Fibroblast of villous mesenchyme (primary cell): Measurements from ENCODE around the gene FLT4. TPM values are rescaled to one million over a fixed set of nuclear protein-coding genes. Genes with fewer than 3 reads are reported as not detected.

ENCODE experiments used
- DNase-seq: peaks from one replicate; pipeline ENCODE4 v3.0.0-alpha.2; 2010; ENCODE audit warnings: low read depth
- H3K4me3 ChIP-seq: 2 replicates; pipeline ENCODE4 v1.5.1; 2011; ENCODE audit warnings: low read depth, mild to moderate bottlenecking, low read length
- total RNA-seq: library from RNA; depleted of rRNA; stranded (reverse); fragments of >200 nt; gene quantifications from 2 replicates; pipeline ENCODE4 v1.2.3, GENCODE V29; 2012
- TF ChIP-seq, protein P1 (sequence below): IDR thresholded peaks from 2 replicates; pipeline ENCODE4 v1.5.1; 2012; ENCODE audit warnings: low read depth, mild to moderate bottlenecking, low read length; ENCODE audit not compliant: insufficient read depth

The FLT4 gene
- total RNA-seq, 1 donor = 0.43 TPM

DNA sequence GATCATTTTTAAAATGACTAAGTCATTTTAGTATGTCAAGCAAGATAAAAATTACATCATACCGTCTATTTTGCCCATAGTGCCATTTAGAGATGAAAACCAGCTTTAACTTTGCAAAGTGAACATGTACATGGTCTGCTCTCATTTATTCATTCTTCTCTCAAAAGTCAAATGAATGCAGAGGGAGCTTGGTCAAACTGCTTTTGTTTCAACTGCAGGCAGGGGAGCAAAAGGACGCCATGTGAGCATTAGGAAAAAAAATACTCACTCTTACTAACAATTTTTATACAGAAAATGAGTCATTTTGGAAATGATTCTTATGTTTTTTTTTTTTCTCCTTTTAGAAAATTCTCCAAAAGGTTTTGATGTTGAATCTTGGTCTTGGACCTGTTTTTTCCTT is 73.8 kb downstream of the FLT4 start:
- no peak overlapping the region for H3K4me3 ChIP-seq
- TF ChIP-seq, protein P1, sequence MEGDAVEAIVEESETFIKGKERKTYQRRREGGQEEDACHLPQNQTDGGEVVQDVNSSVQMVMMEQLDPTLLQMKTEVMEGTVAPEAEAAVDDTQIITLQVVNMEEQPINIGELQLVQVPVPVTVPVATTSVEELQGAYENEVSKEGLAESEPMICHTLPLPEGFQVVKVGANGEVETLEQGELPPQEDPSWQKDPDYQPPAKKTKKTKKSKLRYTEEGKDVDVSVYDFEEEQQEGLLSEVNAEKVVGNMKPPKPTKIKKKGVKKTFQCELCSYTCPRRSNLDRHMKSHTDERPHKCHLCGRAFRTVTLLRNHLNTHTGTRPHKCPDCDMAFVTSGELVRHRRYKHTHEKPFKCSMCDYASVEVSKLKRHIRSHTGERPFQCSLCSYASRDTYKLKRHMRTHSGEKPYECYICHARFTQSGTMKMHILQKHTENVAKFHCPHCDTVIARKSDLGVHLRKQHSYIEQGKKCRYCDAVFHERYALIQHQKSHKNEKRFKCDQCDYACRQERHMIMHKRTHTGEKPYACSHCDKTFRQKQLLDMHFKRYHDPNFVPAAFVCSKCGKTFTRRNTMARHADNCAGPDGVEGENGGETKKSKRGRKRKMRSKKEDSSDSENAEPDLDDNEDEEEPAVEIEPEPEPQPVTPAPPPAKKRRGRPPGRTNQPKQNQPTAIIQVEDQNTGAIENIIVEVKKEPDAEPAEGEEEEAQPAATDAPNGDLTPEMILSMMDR = no peak
- DNase-seq = no peak

DNA sequence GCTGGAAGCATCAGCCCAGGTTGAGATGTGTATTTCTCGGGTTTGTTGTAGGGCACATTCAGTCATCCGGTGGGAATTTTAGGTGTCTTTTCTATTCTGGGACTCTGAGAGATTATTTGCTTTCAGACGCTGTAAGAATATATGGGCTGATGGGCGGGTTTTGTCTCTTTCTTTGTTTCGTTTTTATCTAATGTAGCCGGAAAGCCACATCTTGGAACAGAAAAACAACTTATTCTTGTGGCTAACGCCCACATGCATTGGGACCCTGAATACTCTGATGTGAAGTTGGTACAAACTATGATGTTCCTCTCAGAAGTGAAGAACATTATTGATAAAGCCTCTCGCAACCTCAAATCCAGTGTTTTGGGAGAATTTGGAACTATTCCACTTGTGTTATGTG is 80.5 kb downstream of the FLT4 start:
- DNase-seq = no peak
- TF ChIP-seq, protein P1 = no peak
- no peak overlapping the region for H3K4me3 ChIP-seq

DNA sequence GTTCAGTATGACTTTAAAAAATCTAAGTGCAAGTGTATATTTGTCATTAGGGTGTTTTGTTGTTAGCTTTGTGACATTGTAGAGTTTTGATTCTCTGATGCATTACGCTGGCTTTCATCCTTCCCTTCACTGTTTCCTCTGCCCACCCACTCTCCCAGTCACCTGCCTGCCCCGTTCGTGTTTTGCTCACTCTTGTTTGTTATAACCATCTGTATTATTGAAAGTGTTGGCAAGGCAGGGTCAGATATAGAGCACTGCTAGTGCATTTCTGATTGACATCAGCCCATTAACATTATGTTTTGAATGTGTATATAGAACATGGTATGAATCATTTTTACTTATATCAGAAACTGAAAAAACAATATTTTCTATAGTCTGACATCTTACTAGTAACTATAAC is 85.4 kb downstream of the FLT4 start:
- TF ChIP-seq, protein P1 = no peak
- H3K4me3 ChIP-seq = no peak overlapping the region
- no peak for DNase-seq

DNA sequence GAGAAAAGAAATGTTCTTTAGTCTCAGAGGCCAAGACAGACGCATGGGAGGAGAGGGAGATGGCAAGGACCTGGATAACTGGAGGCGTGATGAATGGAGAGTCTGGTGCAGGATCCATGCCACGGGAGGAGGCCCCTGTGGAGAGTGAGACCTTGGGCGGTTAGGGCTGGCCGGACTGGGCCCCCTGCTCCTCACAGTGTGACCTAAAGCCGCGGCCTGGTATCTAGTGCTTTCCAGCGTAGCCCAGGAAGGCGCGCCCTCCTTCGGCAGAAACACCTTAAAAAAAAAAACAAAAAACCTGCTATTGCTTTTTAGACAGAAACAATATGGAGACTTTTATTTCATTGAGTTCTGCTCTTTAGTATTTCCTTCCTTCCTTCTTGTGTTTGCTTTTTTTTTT is 91.2 kb downstream of the FLT4 start:
- TF ChIP-seq, protein P1 = no peak
- H3K4me3 ChIP-seq = no peak overlapping the region
- no peak for DNase-seq

DNA sequence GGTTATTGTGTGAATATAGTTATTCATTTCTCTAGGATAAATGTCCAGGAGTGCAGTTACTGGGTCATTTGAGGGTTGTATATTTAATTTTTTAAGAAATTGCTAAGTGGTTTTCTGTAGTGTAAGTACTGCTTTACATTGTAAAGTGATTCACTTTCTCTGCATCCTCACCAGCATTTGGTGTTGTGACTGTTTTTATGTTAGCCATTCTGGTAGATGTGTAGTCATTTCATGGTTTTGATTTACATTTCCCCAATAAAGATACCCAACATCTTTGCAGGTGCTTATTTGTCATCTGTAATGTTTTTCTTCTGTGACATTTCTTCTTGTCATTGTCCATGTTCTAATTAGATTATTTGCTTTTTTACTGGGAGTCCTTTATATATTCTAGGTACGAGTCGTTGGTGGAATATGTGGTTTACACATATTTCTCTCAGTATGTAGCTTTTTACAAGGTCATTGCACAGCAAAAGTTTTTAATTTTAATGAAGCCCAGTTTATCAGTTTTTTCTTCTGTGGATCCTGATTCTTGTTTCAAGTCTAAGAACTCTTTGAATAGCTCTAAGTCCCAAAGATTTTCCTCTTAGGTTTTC is 92.1 kb downstream of the FLT4 start:
- no peak for DNase-seq
- no peak overlapping the region for H3K4me3 ChIP-seq
- TF ChIP-seq, protein P1 = no peak

DNA sequence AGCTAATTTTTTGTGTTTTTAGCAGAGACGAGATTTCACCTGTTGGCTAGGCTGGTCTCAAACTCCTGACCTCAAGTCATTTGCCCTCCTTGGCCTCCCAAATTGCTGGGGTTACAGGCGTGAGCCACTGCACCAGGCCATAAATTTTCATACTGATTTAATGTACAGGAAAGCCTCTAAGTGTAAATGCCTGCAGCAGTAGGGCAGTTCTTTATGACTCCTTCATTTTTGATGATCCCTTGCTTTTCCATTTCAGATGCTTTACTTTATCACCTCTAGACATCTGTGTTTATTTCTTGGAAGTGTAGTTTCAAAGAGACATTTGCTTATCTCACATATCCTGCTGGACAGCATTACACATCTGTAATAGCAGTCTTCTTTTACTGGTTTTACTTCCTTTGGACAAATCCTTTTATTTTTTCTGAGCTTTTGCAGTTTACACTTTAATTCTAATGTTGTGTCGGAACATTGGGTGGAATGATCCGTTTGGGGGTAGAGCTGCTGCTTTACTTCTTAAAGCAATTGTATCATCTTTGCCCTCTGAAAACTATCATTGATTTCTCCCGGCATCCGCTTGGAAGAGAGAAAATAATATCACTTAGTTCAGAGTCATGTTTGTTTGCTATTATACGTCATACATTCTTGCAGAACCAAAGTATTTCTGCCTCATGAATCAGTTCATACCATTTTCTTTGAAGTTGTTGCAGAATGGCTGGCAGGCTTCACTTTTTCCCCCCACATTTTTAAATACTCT is 94.1 kb downstream of the FLT4 start:
- TF ChIP-seq, protein P1 = no peak

More for the DNA sequence above, 94.1 kb downstream of the FLT4 start:
- DNase-seq = peak; percentile 67
- H3K4me3 ChIP-seq = no peak overlapping the region
